OCI-LY3 (cell line): ENCODE results near the gene SMTN.
"Not testable (repeated sequence)": the region's sequence is repeated elsewhere in the genome, so short reads cannot be mapped to it uniquely, and the experiment has no call there.

ENCODE experiments used
- H2AFZ ChIP-seq: fragments of 200-600, 300-600 bp; shearing (Covaris generic); 2 replicates; pipeline ENCODE4 v1.6.0; 2014; ENCODE audit warnings: antibody characterized with exemption, low read depth, low read length
- H3K27ac ChIP-seq: fragments of 200-600, 300-600 bp; sonication (generic); 2 replicates; pipeline ENCODE4 v1.5.1; 2014; ENCODE audit warnings: mild to moderate bottlenecking, low read length, moderate library complexity, mixed read lengths
- H3K27me3 ChIP-seq: fragments of 200-600, 300-600 bp; sonication (generic); 2 replicates; pipeline ENCODE4 v1.6.1; 2014; ENCODE audit warnings: low read depth, low read length, mixed read lengths
- H3K36me3 ChIP-seq: fragments of 200-600, 300-600 bp; sonication (generic); replicated peaks from 2 replicates; pipeline ENCODE3; 2014; ENCODE audit warnings: low read depth, low read length, mixed read lengths
- H3K4me1 ChIP-seq: fragments of 300-600, 200-600 bp; sonication (generic); 2 replicates; pipeline ENCODE4 v1.6.1; 2014; ENCODE audit warnings: low read length, mixed read lengths
- H3K4me2 ChIP-seq: fragments of 200-600, 300-600 bp; sonication (generic); 2 replicates; pipeline ENCODE4 v1.6.1; 2014; ENCODE audit warnings: low read length, mixed read lengths
- H3K4me3 ChIP-seq: fragments of 300-600, 200-600 bp; sonication (generic); 2 replicates; pipeline ENCODE4 v1.5.1; 2014; ENCODE audit warnings: antibody characterized with exemption, mild to moderate bottlenecking, low read length, moderate library complexity
- H3K79me2 ChIP-seq: fragments of 300-600, 200-600 bp; shearing (Covaris generic); 2 replicates; pipeline ENCODE4 v1.6.1; 2014; ENCODE audit warnings: mild to moderate bottlenecking, low read length, mixed read lengths
- H3K9ac ChIP-seq: fragments of 300-600, 200-600 bp; shearing (Covaris generic); 2 replicates; pipeline ENCODE4 v1.6.0; 2014; ENCODE audit warnings: mild to moderate bottlenecking, low read length, moderate library complexity
- H3K9me3 ChIP-seq: fragments of 200-600, 300-600 bp; shearing (Covaris generic); 2 replicates; pipeline ENCODE4 v1.6.1; 2014; ENCODE audit warnings: low read length, mixed read lengths; ENCODE audit not compliant: insufficient read depth
- H4K20me1 ChIP-seq: fragments of 200-600, 300-600 bp; sonication (generic); 2 replicates; pipeline ENCODE4 v1.6.1; 2016; ENCODE audit warnings: low read length, mixed read lengths; ENCODE audit not compliant: insufficient read depth
- EZH2phosphoT487 ChIP-seq: fragments of 200-600 bp; shearing (Covaris generic); IDR thresholded peaks from 2 replicates; pipeline ENCODE4 v1.6.1; 2018; ENCODE audit warnings: antibody characterized with exemption, mixed run types, low read depth
- TF ChIP-seq, protein P1 (sequence below): fragments of 200-600, 300-600 bp; sonication (generic); IDR thresholded peaks from 2 replicates; pipeline ENCODE4 v1.5.1; 2014; ENCODE audit warnings: antibody characterized with exemption, low read length, low read depth

Gene SMTN

DNA sequence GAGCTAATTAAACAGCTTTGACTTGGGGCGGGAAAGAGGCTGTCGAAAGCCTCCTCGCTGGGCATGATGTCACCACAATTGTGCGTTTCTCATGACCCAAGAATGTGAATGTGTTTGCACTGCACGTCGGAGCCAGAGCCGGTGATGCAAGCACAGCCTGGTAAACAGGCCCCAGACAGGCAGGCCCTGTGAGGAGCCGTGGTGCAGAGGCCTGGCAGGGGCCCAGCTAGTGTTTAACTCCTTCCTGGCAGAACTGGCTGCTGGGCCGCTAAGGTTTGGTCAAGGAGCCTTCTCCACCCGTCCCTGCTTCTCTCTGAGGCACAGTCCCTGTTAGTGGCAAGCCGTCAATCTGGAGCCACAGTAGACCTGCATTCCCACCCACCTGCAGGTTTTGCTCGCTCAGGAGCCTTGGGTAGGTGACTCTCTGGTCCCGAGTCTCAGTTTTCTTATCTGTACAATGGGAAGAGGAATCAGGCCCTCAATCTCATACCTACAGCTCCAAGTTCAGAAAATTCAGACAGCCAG, 25.4 kb upstream of the SMTN start:
- H3K4me2 ChIP-seq, result no peak overlapping the region
- H3K27me3 ChIP-seq, result no peaks in the 10 kb centered on the region
- no peak overlapping the region for H3K9ac ChIP-seq
- H3K4me3 ChIP-seq, result no peak overlapping the region
- H3K27ac ChIP-seq, result no peak overlapping the region
- no peaks in the 10 kb centered on the region for H3K4me1 ChIP-seq
- no peaks in the 10 kb centered on the region for H3K36me3 ChIP-seq
- no peaks in the 10 kb centered on the region for H3K79me2 ChIP-seq
- no peaks in the 10 kb centered on the region for H4K20me1 ChIP-seq
- no peak overlapping the region for H2AFZ ChIP-seq
- H3K9me3 ChIP-seq, result no peaks in the 10 kb centered on the region
- TF ChIP-seq, protein P1, sequence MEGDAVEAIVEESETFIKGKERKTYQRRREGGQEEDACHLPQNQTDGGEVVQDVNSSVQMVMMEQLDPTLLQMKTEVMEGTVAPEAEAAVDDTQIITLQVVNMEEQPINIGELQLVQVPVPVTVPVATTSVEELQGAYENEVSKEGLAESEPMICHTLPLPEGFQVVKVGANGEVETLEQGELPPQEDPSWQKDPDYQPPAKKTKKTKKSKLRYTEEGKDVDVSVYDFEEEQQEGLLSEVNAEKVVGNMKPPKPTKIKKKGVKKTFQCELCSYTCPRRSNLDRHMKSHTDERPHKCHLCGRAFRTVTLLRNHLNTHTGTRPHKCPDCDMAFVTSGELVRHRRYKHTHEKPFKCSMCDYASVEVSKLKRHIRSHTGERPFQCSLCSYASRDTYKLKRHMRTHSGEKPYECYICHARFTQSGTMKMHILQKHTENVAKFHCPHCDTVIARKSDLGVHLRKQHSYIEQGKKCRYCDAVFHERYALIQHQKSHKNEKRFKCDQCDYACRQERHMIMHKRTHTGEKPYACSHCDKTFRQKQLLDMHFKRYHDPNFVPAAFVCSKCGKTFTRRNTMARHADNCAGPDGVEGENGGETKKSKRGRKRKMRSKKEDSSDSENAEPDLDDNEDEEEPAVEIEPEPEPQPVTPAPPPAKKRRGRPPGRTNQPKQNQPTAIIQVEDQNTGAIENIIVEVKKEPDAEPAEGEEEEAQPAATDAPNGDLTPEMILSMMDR, result no peak
- TF ChIP-seq EZH2phosphoT487, result no peak

DNA sequence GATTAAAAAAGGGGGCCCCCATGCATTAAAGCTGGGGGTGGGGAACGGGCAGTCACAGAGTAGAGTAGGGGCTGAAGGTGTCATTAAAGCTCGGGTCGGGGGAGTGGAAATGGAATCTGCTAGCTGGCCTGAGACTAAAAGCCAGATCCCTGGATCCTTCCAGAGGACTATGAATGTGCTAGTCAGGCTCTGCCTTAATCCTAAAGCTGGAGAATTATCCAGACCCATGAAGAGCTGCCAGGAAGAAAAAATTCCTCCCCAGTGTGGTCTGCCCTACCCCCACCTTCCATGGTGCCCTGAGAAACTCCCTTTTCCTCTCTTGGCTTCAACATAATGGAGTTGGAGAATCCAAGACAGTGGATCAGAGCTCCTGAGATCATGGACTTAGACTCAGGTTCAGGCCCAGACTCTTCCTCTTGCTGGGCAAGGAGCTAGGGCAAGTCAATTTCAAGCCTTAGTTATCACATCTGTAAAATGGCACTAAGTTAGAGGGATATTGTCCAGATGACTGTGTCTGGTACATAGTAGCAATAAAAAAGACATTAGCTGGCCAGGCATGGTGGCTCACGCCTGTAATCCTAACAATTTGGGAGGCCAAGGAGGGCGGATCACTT, 24.0 kb upstream of the SMTN start:
- TF ChIP-seq, protein P1, result no peak
- TF ChIP-seq EZH2phosphoT487, result no peak
- no peak overlapping the region for H3K9ac ChIP-seq
- no peaks in the 10 kb centered on the region for H3K4me1 ChIP-seq
- H3K27ac ChIP-seq, result no peak overlapping the region
- no peak overlapping the region for H2AFZ ChIP-seq
- no peak overlapping the region for H3K4me2 ChIP-seq
- H4K20me1 ChIP-seq, result no peaks in the 10 kb centered on the region
- H3K9me3 ChIP-seq, result no peaks in the 10 kb centered on the region
- no peaks in the 10 kb centered on the region for H3K36me3 ChIP-seq
- no peaks in the 10 kb centered on the region for H3K27me3 ChIP-seq
- no peak overlapping the region for H3K4me3 ChIP-seq
- H3K79me2 ChIP-seq, result no peaks in the 10 kb centered on the region

DNA sequence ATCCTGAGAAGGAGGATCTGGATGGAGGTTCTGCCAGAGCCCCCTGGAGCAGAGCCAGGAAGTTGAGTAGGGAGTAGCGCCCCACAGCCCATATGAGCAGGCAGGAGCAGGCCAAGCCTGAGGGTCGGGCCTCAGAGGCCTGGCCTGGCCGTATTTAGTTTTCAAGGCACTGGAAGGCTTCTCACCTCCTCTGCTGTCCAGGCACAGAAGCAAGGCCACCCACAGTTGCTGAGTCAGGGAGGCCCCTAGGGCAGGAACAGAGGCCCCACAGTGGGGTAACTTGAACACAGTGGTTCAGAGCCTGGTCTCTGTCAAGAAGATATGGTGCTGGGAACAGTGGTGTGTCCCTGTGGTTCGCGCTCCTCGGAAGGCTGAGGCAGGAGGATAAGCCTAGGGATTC, 21.5 kb upstream of the SMTN start:
- not testable (repeated sequence) for H3K27ac ChIP-seq

DNA sequence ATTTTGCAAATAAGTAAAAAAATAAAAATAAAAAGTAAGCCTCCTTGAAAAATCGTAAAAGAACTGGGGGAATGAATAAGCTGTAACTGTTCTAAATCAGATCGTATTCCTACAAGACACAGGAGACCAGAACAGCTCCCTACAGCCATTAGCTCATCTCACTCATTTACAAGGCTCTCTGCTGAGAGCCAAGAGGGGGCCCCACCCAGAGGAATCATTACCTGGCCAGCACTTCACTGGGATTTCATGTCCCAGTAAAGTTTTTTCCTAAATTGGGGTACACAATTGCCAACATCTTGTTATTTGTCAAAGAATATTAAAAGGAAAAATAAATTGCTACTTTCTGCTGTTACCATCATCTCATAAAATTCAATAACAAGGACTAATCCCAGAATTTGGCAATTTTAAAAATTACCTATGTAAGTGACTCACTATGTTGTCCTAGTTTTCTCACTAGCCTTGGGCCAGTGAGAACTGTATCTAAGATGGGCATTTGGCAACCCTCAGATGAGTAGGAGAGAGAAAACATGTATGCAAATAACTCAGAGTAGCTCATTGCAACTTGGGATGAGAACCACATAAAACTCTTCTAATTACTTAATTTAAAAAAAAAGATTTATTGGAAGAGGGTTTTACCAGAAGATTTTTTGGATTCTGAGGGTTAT, 18.4 kb upstream of the SMTN start:
- TF ChIP-seq, protein P1, result no peak
- no peak for TF ChIP-seq EZH2phosphoT487
- Histone ChIP-seq H2AFZ (peak overlapping the region; percentile 96), H3K4me2 (peak overlapping the region; percentile 76), H3K36me3 (no peaks in the 10 kb centered on the region), H3K27me3 (no peaks in the 10 kb centered on the region), H3K27ac (peak overlapping the region; percentile 72; the same call in 1 of the 2 replicates), H3K9ac (no peak overlapping the region), H3K4me3 (no peak overlapping the region), H3K9me3 (no peaks in the 10 kb centered on the region), H4K20me1 (no peaks in the 10 kb centered on the region), H3K79me2 (peaks cover 17% of the 10 kb centered on the region), H3K4me1 (peaks cover 17% of the 10 kb centered on the region)

More for the DNA sequence above, 21.5 kb upstream of the SMTN start:
- not testable (repeated sequence) for H3K79me2 ChIP-seq, H3K9ac ChIP-seq, H3K9me3 ChIP-seq, H2AFZ ChIP-seq, H3K4me2 ChIP-seq, H3K36me3 ChIP-seq, H3K27me3 ChIP-seq, H4K20me1 ChIP-seq, H3K4me3 ChIP-seq
- peaks cover 11% of the 10 kb centered on the region for H3K4me1 ChIP-seq
